Endometrial microvascular endothelial cells (primary cell): ENCODE results near the gene KRT38. TPM values are rescaled to one million over a fixed set of nuclear protein-coding genes. Genes with fewer than 3 reads are reported as not detected.

Experiments
- in situ Hi-C: cut with HindIII; loops from 2 replicates; pipeline ENCODE4 v1.10.0; 2017; ENCODE audit warnings: low sequenced_read_pairs, low pct_unique_long_range_greater_than_20kb; ENCODE audit errors: inconsistent ontology term
- total RNA-seq: library from RNA; depleted of rRNA; stranded (reverse); fragments of >200 nt; gene quantifications from one replicate; pipeline ENCODE4 v1.2.3, GENCODE V29; 2015; ENCODE audit errors: inconsistent ontology term

The KRT38 gene
- total RNA-seq, 1 donor from 2014 or later, result not detected

GRCh38 chr17:41464173-41464572, 23.4 kb upstream of the KRT38 start:
- in situ Hi-C loops, result no loop called here

GRCh38 chr17:41463746-41464145, 23.0 kb upstream of the KRT38 start:
- in situ Hi-C loops, result no loop called here

GRCh38 chr17:41462705-41463104, 21.9 kb upstream of the KRT38 start:
- in situ Hi-C loops, result no loop called here

- in situ Hi-C loops, result no loop called here
These were observed 16.9 kb upstream of the KRT38 start for GRCh38 chr17:41457676-41458075.

- in situ Hi-C loops, result no loop called here
These were observed 15.4 kb upstream of the KRT38 start for GRCh38 chr17:41456204-41456603.

- in situ Hi-C loops, result no loop called here
These were observed 14.5 kb upstream of the KRT38 start for GRCh38 chr17:41455236-41455635.

- in situ Hi-C loops, result no loop called here
These were observed 12.3 kb upstream of the KRT38 start for GRCh38 chr17:41453066-41453465.

- in situ Hi-C loops, result no loop called here
These were observed 11.5 kb upstream of the KRT38 start for GRCh38 chr17:41452281-41452680.

GRCh38 chr17:41451154-41451728, 10.5 kb upstream of the KRT38 start:
- in situ Hi-C loops, result no loop called here

- in situ Hi-C loops, result no loop called here
These were observed 8.2 kb upstream of the KRT38 start for GRCh38 chr17:41449008-41449407.

GRCh38 chr17:41448506-41448905, 7.7 kb upstream of the KRT38 start:
- in situ Hi-C loops, result no loop called here

GRCh38 chr17:41446806-41447205, 6.0 kb upstream of the KRT38 start:
- in situ Hi-C loops, result no loop called here

GRCh38 chr17:41444640-41445039, 3.9 kb upstream of the KRT38 start:
- in situ Hi-C loops, result no loop called here

GRCh38 chr17:41444186-41444585, 3.4 kb upstream of the KRT38 start:
- in situ Hi-C loops, result no loop called here

- in situ Hi-C loops, result no loop called here
These were observed 2.0 kb upstream of the KRT38 start for GRCh38 chr17:41442739-41443138.

GRCh38 chr17:41439375-41439774, 1.4 kb downstream of the KRT38 start:
- in situ Hi-C loops, result no loop called here

- in situ Hi-C loops, result no loop called here
These were observed 3.0 kb downstream of the KRT38 start for GRCh38 chr17:41437769-41438168.

GRCh38 chr17:41437254-41437653, 3.5 kb downstream of the KRT38 start:
- in situ Hi-C loops, result no loop called here

GRCh38 chr17:41434415-41434814, 6.4 kb downstream of the KRT38 start:
- in situ Hi-C loops, result no loop called here

- in situ Hi-C loops, result no loop called here
These were observed 6.8 kb downstream of the KRT38 start for GRCh38 chr17:41434005-41434404.

- in situ Hi-C loops, result no loop called here
These were observed 7.2 kb downstream of the KRT38 start for GRCh38 chr17:41433586-41433985.
